Measurements from ENCODE around the gene FAM24A. TPM values are rescaled to one million over a fixed set of nuclear protein-coding genes. Genes with fewer than 3 reads are reported as not detected.

Gene FAM24A
- total RNA-seq, 4 donors from 2014 or later = not detected

GRCh38 chr10:122930140-122930539, 19.7 kb downstream of the FAM24A start:
- TF ChIP-seq, protein P1, sequence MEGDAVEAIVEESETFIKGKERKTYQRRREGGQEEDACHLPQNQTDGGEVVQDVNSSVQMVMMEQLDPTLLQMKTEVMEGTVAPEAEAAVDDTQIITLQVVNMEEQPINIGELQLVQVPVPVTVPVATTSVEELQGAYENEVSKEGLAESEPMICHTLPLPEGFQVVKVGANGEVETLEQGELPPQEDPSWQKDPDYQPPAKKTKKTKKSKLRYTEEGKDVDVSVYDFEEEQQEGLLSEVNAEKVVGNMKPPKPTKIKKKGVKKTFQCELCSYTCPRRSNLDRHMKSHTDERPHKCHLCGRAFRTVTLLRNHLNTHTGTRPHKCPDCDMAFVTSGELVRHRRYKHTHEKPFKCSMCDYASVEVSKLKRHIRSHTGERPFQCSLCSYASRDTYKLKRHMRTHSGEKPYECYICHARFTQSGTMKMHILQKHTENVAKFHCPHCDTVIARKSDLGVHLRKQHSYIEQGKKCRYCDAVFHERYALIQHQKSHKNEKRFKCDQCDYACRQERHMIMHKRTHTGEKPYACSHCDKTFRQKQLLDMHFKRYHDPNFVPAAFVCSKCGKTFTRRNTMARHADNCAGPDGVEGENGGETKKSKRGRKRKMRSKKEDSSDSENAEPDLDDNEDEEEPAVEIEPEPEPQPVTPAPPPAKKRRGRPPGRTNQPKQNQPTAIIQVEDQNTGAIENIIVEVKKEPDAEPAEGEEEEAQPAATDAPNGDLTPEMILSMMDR (IDR thresholded peaks at IDR 0.05) = no peak
- no peak for TF ChIP-seq POLR2A (IDR thresholded peaks at IDR 0.05)
- no peak for DNase-seq (ENCODE audit: low spot score in 2 of 2)
- H3K4me3 ChIP-seq (ENCODE audit: low read depth, poor library complexity, severe bottlenecking) = no peak overlapping the region
- intact Hi-C loops (cut with DNase I; ENCODE audit: low total_unique reads) = no loop called here
- WGBS, 2 donors = 91 to 96% methylated on average over 1 of the region's 1 CpG

GRCh38 chr10:122931088-122931906, 20.9 kb downstream of the FAM24A start:
- H3K4me3 ChIP-seq (ENCODE audit: low read depth, poor library complexity, severe bottlenecking) = no peak overlapping the region
- intact Hi-C loops (cut with DNase I; ENCODE audit: low total_unique reads) = no loop called here
- no peak for DNase-seq (ENCODE audit: low spot score in 2 of 2)
- WGBS, 2 donors = 82 to 84% methylated on average over 6 of the region's 6 CpGs
- TF ChIP-seq POLR2A (IDR thresholded peaks at IDR 0.05) = no peak
- TF ChIP-seq, protein P1 (IDR thresholded peaks at IDR 0.05) = no peak

DNA sequence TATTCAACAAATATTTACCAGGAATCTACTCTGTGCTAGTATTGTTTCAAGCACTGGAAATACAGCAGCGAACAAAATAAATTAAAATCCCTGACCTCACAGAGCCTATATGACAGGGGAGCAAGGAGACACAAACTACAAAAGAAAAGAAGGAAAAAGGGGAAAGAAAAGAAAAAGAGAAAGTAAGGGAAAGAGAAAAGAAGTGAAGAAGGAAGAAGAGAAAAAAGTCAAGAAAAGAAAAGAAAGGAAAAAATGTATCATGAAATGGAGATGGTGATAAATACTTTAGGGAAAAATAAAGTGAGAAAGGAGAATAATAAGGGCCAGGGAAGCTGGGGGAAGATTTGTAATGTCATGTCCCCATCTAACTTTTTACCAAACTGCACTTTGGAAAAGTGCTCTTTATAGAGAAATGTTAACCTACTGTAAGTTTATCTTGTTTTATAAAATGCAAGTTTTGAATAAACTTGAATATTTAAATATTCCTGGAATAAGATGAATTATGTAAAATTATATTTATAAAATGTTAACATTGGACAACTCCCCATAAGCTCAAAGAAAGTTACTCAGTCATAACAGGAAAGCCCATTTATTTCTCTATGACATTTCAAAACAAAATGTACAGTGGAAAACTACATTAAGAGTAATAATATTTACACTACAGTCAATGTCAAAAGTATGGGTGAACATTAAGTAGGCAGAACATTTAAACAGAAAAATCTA, 28.9 kb downstream of the FAM24A start:
- H3K4me3 ChIP-seq (ENCODE audit: low read depth, poor library complexity, severe bottlenecking) = no peak overlapping the region
- DNase-seq (ENCODE audit: low spot score in 2 of 2) = no peak
- intact Hi-C loops (cut with DNase I; ENCODE audit: low total_unique reads) = no loop called here
- TF ChIP-seq POLR2A (IDR thresholded peaks at IDR 0.05) = no peak
- TF ChIP-seq, protein P1 (IDR thresholded peaks at IDR 0.05) = no peak
- 95 to 98% methylated on average over 1 of the region's 1 CpG for WGBS, 2 donors

GRCh38 chr10:122939856-122940543, 29.6 kb downstream of the FAM24A start:
- 90 to 93% methylated on average over 1 of the region's 1 CpG for WGBS, 2 donors
- no peak for DNase-seq (ENCODE audit: low spot score in 2 of 2)
- no peak overlapping the region for H3K4me3 ChIP-seq (ENCODE audit: low read depth, poor library complexity, severe bottlenecking)
- no peak for TF ChIP-seq POLR2A (IDR thresholded peaks at IDR 0.05)
- TF ChIP-seq, protein P1 (IDR thresholded peaks at IDR 0.05) = no peak
- intact Hi-C loops (cut with DNase I; ENCODE audit: low total_unique reads) = no loop called here

GRCh38 chr10:122949296-122949695, 38.9 kb downstream of the FAM24A start:
- no peak for DNase-seq (ENCODE audit: low spot score in 2 of 2)
- WGBS, 2 donors = 96 to 97% methylated on average over 3 of the region's 3 CpGs
- no peak for TF ChIP-seq POLR2A (IDR thresholded peaks at IDR 0.05)
- TF ChIP-seq, protein P1 (IDR thresholded peaks at IDR 0.05) = no peak
- intact Hi-C loops (cut with DNase I; ENCODE audit: low total_unique reads) = no loop called here
- no peak overlapping the region for H3K4me3 ChIP-seq (ENCODE audit: low read depth, poor library complexity, severe bottlenecking)

All from lower leg skin (tissue), 4 donors.